ENCODE results near the gene TMC7. TPM values are rescaled to one million over a fixed set of nuclear protein-coding genes. Genes with fewer than 3 reads are reported as not detected.
A peak's percentile ranks its signal among the peaks of the same experiment; 100 is the strongest.
"Not testable (repeated sequence)": the region's sequence is repeated elsewhere in the genome, so short reads cannot be mapped to it uniquely, and the experiment has no call there.

TMC7 gene
- polyA plus RNA-seq, 4 donors: 1.4 to 7.5 (median 2.1) TPM

DNA sequence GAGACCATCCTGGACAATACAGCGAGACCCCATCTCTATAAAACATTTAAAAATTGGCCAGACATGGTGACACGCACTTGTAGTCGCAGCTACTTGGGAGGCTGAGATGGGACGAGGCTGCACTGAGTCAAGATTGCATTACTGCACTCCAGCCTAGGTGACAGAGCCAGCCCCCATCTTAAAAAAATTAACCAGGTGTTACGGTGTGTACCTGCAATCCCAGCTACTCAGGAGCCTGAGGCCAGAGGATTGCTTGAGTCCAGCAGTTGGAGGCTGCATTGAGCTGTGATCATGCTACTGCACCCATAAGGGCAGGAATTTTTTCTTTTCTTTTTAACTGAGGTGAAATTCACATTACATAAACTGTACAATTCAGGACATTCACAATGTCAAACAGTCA is 16.9 kb upstream of the TMC7 start:
- H3K36me3 ChIP-seq (ENCODE audit: control insufficient read depth in 3 of 3, insufficient read depth in 2 of 3, low read depth in 1 of 3, low read length in 3 of 3): no peaks in the 10 kb centered on the region
- no peak overlapping the region for H3K4me3 ChIP-seq (ENCODE audit: low read depth in 1 of 3, low read length in 3 of 3)
- no peak for DNase-seq
- WGBS, 3 donors: 91 to 95% (median 94%) methylated on average over 5 of the region's 5 CpGs
- H3K27ac ChIP-seq (ENCODE audit: low read depth in 1 of 3, low read length in 2 of 3): no peak overlapping the region
- no peaks in the 10 kb centered on the region for H3K27me3 ChIP-seq (ENCODE audit: control insufficient read depth in 3 of 3, insufficient read depth in 3 of 3, low read length in 3 of 3)
- FAIRE-seq: no peak
- H3K4me1 ChIP-seq (ENCODE audit: control insufficient read depth in 3 of 3, insufficient read depth in 2 of 3, low read depth in 1 of 3, low read length in 2 of 3): no peaks in the 10 kb centered on the region
- no peaks in the 10 kb centered on the region for H3K9me3 ChIP-seq (ENCODE audit: control insufficient read depth in 2 of 2, insufficient read depth in 1 of 2, low read depth in 1 of 2, low read length in 1 of 2)

DNA sequence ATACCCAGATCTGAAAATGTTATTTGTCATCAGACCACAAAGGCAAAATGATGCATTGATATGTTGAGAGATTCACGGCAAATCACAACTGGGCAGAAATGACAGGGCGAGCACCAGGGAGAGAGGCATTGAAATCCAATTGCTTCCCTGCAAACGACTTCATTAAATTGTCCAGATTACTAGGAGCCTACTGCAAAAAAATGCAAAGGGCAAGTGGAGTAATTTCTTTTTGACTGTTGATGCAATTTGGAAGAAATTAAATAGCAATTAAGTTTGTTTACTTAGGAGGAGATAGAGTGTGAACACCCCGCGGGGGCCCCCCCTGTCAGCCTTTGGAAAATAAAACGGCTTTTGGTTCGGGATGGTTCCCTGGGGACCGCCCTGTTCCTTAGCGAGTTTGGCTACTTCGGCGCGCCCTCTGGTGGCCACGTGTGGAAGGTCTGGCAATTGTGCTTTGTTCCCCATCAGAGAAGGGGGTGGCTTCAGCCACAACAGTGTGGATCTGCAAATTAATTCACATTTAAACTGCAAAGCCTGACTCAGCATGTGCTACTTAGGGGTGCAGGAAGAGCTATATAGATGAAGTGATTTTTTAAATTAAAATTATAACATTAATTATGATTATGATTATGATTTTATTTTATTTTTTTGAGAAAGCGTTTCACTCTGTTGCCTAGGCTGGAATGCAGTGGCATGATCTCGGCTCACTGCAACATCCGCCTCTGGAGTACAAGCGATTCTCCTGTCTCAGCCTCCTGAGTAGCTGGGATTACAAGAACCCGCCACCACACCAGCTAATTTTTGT is 14.5 kb upstream of the TMC7 start:
- Histone ChIP-seq H3K27ac (ENCODE audit: low read depth in 1 of 3, low read length in 2 of 3) (no peak overlapping the region), H3K4me1 (ENCODE audit: control insufficient read depth in 3 of 3, insufficient read depth in 2 of 3, low read depth in 1 of 3, low read length in 2 of 3) (no peaks in the 10 kb centered on the region), H3K4me3 (ENCODE audit: low read depth in 1 of 3, low read length in 3 of 3) (peak overlapping the region in 1 of 3 donors; percentile 16), H3K9me3 (ENCODE audit: control insufficient read depth in 2 of 2, insufficient read depth in 1 of 2, low read depth in 1 of 2, low read length in 1 of 2) (no peaks in the 10 kb centered on the region), H3K36me3 (ENCODE audit: control insufficient read depth in 3 of 3, insufficient read depth in 2 of 3, low read depth in 1 of 3, low read length in 3 of 3) (no peaks in the 10 kb centered on the region), H3K27me3 (ENCODE audit: control insufficient read depth in 3 of 3, insufficient read depth in 3 of 3, low read length in 3 of 3) (no peaks in the 10 kb centered on the region)
- DNase-seq: peak; percentile 78 to 84
- FAIRE-seq: no peak
- WGBS, 3 donors: 23 to 26% (median 24%) methylated on average over 18 of the region's 18 CpGs

DNA sequence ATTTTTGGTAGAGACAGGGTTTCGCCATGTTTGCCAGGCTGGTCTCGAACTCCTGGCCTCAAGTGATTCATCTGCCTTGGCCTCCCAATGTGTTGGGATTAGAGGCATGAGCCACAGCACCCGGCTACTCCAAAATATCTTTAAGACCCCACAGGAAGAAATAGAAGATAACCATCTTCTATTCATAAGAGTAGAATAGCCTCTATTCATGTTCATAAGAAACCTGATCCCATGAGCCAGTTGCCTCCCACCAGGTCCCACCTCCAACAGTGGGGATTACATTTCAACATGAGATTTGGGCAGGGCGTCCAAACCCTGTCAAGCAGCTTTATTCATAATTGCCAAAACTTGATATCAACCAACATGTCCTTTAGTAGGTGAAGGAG is 13.9 kb upstream of the TMC7 start:
- DNase-seq (no peak), FAIRE-seq (no peak)
- Histone ChIP-seq H3K4me1 (ENCODE audit: control insufficient read depth in 3 of 3, insufficient read depth in 2 of 3, low read depth in 1 of 3, low read length in 2 of 3) (no peaks in the 10 kb centered on the region), H3K9me3 (ENCODE audit: control insufficient read depth in 2 of 2, insufficient read depth in 1 of 2, low read depth in 1 of 2, low read length in 1 of 2) (no peaks in the 10 kb centered on the region), H3K36me3 (ENCODE audit: control insufficient read depth in 3 of 3, insufficient read depth in 2 of 3, low read depth in 1 of 3, low read length in 3 of 3) (no peaks in the 10 kb centered on the region), H3K27ac (ENCODE audit: low read depth in 1 of 3, low read length in 2 of 3) (no peak overlapping the region), H3K27me3 (ENCODE audit: control insufficient read depth in 3 of 3, insufficient read depth in 3 of 3, low read length in 3 of 3) (no peaks in the 10 kb centered on the region), H3K4me3 (ENCODE audit: low read depth in 1 of 3, low read length in 3 of 3) (no peak overlapping the region)
- 79 to 85% (median 83%) methylated on average over 4 of the region's 4 CpGs for WGBS, 3 donors

DNA sequence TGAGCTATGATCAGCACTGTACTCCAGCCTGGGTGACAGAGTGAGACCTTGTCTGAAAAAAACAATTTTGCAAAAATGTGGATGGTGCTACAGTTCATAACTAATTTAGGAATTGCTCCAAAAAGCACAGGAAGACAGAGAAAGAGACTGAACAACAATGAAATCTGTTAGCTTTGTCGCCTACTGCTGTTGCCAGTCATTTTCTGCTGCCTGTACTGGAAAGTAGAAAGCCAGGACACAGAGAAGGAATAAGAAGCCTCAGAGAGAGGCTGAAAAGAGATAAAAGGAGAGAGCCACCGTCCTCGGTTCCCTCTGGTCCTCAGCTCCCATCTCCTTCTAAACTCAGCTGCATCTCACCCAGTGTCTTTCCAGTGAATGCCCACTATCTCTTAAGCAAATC is 8.6 kb upstream of the TMC7 start:
- Histone ChIP-seq H3K4me3 (ENCODE audit: low read depth in 1 of 3, low read length in 3 of 3) (no peak overlapping the region), H3K9me3 (ENCODE audit: control insufficient read depth in 2 of 2, insufficient read depth in 1 of 2, low read depth in 1 of 2, low read length in 1 of 2) (no peaks in the 10 kb centered on the region), H3K4me1 (ENCODE audit: control insufficient read depth in 3 of 3, insufficient read depth in 2 of 3, low read depth in 1 of 3, low read length in 2 of 3) (no peaks in the 10 kb centered on the region), H3K27ac (ENCODE audit: low read depth in 1 of 3, low read length in 2 of 3) (no peak overlapping the region), H3K27me3 (ENCODE audit: control insufficient read depth in 3 of 3, insufficient read depth in 3 of 3, low read length in 3 of 3) (no peaks in the 10 kb centered on the region), H3K36me3 (ENCODE audit: control insufficient read depth in 3 of 3, insufficient read depth in 2 of 3, low read depth in 1 of 3, low read length in 3 of 3) (no peaks in the 10 kb centered on the region)
- DNase-seq (no peak), FAIRE-seq (no peak)
- 59 to 62% (median 61%) methylated on average over 3 of the region's 3 CpGs for WGBS, 3 donors

DNA sequence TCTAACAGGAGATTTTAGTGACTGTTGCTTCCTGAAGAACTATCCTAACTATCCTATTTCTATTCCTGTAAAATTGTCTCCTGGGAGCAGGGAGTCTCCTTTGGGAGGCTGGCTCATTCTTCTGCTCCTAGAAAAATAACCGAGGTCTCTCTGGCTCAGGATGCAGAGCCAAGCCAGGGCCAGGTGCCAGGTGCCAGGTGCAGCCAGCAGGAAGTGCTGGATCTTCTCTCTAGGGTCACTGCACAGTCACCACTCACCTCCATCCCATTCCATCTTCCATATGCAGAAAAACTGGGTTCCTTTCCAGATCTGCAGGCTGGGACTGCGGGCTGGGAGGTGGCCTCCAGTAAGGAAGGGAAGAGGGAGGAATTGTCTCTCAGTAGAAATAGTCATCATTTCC is 3.8 kb upstream of the TMC7 start:
- 16 to 45% (median 17%) methylated on average over 2 of the region's 2 CpGs for WGBS, 3 donors
- Histone ChIP-seq H3K9me3 (ENCODE audit: control insufficient read depth in 2 of 2, insufficient read depth in 1 of 2, low read depth in 1 of 2, low read length in 1 of 2) (no peaks in the 10 kb centered on the region), H3K27ac (ENCODE audit: low read depth in 1 of 3, low read length in 2 of 3) (no peak overlapping the region), H3K36me3 (ENCODE audit: control insufficient read depth in 3 of 3, insufficient read depth in 2 of 3, low read depth in 1 of 3, low read length in 3 of 3) (no peaks in the 10 kb centered on the region), H3K27me3 (ENCODE audit: control insufficient read depth in 3 of 3, insufficient read depth in 3 of 3, low read length in 3 of 3) (no peaks in the 10 kb centered on the region), H3K4me1 (ENCODE audit: control insufficient read depth in 3 of 3, insufficient read depth in 2 of 3, low read depth in 1 of 3, low read length in 2 of 3) (no peaks in the 10 kb centered on the region), H3K4me3 (ENCODE audit: low read depth in 1 of 3, low read length in 3 of 3) (no peak overlapping the region)
- DNase-seq (no peak), FAIRE-seq (no peak)

DNA sequence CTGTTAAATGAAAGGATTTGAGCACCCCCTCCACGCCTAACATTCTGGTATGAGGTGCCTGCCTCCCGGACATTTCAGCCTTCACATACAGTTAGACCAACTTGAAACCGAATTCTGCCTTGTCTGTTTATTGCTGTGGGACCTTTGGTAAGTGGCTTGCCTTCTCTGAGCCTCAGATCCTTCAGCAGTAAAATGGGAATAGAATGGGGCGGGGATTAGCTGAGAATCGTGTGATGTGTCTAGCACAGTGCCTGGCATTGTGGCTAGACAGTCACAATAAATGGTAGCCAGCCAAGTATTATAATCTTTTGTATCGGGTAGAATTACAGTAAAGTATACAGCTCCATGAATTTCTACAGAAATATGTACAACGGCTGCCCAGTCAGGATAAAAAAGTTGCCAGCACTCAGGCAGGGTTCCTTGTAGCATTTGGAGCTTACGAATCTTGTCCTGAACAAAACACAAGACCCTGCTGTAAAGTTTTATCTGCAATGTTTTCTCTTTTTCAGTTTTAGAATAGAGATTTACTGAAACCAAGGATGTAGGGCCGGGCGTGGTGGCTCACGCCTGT is 786 bp downstream of the TMC7 start:
- WGBS, 3 donors: 50 to 64% (median 59%) methylated on average over 11 of the region's 11 CpGs
- Histone ChIP-seq H3K4me1 (ENCODE audit: control insufficient read depth in 3 of 3, insufficient read depth in 2 of 3, low read depth in 1 of 3, low read length in 2 of 3) (peaks cover 0 to 6% (median 0%) of the 10 kb centered on the region in 3 donors), H3K36me3 (ENCODE audit: control insufficient read depth in 3 of 3, insufficient read depth in 2 of 3, low read depth in 1 of 3, low read length in 3 of 3) (no peaks in the 10 kb centered on the region), H3K27me3 (ENCODE audit: control insufficient read depth in 3 of 3, insufficient read depth in 3 of 3, low read length in 3 of 3) (no peaks in the 10 kb centered on the region), H3K27ac (ENCODE audit: low read depth in 1 of 3, low read length in 2 of 3) (peak overlapping the region; percentile 56 to 81 (median 62)), H3K9me3 (ENCODE audit: control insufficient read depth in 2 of 2, insufficient read depth in 1 of 2, low read depth in 1 of 2, low read length in 1 of 2) (no peaks in the 10 kb centered on the region), H3K4me3 (ENCODE audit: low read depth in 1 of 3, low read length in 3 of 3) (peak overlapping the region; percentile 38 to 64 (median 61))
- DNase-seq (peak in 1 of 2 donors; percentile 35), FAIRE-seq (no peak)

DNA sequence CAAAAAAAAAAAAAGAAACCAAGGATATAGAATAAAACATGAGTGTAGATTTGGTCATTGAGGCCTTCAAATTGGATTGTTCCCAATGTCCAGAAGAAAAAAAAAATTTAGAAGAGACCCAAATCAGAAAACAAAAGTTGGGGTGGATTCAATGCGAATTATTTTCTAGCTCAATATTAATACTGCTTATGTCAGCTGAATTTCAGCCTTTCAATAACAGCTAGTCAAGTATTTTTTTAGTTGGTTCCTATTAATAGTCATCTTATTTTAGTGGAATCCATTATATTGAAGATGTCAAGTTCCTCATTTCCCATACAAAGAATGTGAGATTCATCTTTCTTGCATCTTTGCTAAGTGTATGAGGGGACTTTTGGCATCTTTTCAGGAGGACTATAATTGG is 1.5 kb downstream of the TMC7 start:
- not testable (repeated sequence) for FAIRE-seq; H3K9me3 ChIP-seq (ENCODE audit: control insufficient read depth in 2 of 2, insufficient read depth in 1 of 2, low read depth in 1 of 2, low read length in 1 of 2)

DNA sequence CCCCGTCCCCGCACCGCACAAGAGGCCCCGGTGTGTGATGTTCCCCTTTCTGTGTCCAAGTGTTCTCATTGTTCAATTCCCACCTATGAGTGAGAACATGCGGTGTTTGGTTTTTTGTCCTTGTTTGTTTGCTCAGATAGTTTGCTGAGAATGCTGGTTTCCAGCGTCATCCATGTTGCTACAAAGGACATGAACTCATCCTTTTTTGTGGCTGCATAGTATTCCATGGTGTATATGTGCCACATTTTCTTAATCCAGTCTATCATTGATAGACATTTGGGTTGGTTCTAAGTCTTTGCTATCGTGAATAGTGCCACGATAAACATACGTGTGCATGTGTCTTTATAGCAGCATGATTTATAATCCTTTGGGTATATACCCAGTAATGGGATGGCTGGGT is 8.0 kb downstream of the TMC7 start:
- H3K9me3 ChIP-seq (ENCODE audit: control insufficient read depth in 2 of 2, insufficient read depth in 1 of 2, low read depth in 1 of 2, low read length in 1 of 2): peaks cover 0 to 13% of the 10 kb centered on the region in 2 donors
- not testable (repeated sequence) for H3K27ac ChIP-seq (ENCODE audit: low read depth in 1 of 3, low read length in 2 of 3); DNase-seq; H3K27me3 ChIP-seq (ENCODE audit: control insufficient read depth in 3 of 3, insufficient read depth in 3 of 3, low read length in 3 of 3); FAIRE-seq; H3K4me3 ChIP-seq (ENCODE audit: low read depth in 1 of 3, low read length in 3 of 3); H3K4me1 ChIP-seq (ENCODE audit: control insufficient read depth in 3 of 3, insufficient read depth in 2 of 3, low read depth in 1 of 3, low read length in 2 of 3); H3K36me3 ChIP-seq (ENCODE audit: control insufficient read depth in 3 of 3, insufficient read depth in 2 of 3, low read depth in 1 of 3, low read length in 3 of 3)
- WGBS, 3 donors: 93 to 95% (median 95%) methylated on average over 9 of the region's 9 CpGs

More for the DNA sequence above, 1.5 kb downstream of the TMC7 start:
- not testable (repeated sequence) for H3K27ac ChIP-seq (ENCODE audit: low read depth in 1 of 3, low read length in 2 of 3); H3K27me3 ChIP-seq (ENCODE audit: control insufficient read depth in 3 of 3, insufficient read depth in 3 of 3, low read length in 3 of 3); H3K4me3 ChIP-seq (ENCODE audit: low read depth in 1 of 3, low read length in 3 of 3); H3K4me1 ChIP-seq (ENCODE audit: control insufficient read depth in 3 of 3, insufficient read depth in 2 of 3, low read depth in 1 of 3, low read length in 2 of 3); DNase-seq; H3K36me3 ChIP-seq (ENCODE audit: control insufficient read depth in 3 of 3, insufficient read depth in 2 of 3, low read depth in 1 of 3, low read length in 3 of 3)
- WGBS, 3 donors: 90 to 98% (median 97%) methylated on average over 1 of the region's 1 CpG

All from small intestine (tissue), 7 donors.